GM06990 (cell line): ENCODE data around the gene CTSD.

Experiments
- DNase-seq: peaks from one replicate; pipeline ENCODE4 v3.0.0-alpha.2; 2011; ENCODE audit not compliant: insufficient read length; ENCODE audit errors: extremely low read depth
- H3K27me3 ChIP-seq: replicated peaks from 2 replicates; pipeline ENCODE4 v1.6.0; 2011; ENCODE audit warnings: low read length; ENCODE audit not compliant: control insufficient read depth, insufficient read depth
- H3K36me3 ChIP-seq: 2 replicates; pipeline ENCODE4 v1.5.1; 2011; ENCODE audit warnings: low read length; ENCODE audit not compliant: control insufficient read depth, insufficient read depth
- H3K4me3 ChIP-seq: replicated peaks from 2 replicates; pipeline ENCODE4 v1.5.1; 2011; ENCODE audit warnings: low read depth, mild to moderate bottlenecking, control low read depth, low read length
- TF ChIP-seq, protein P1 (sequence below): IDR thresholded peaks from 2 replicates; pipeline ENCODE4 v1.5.1; 2011; ENCODE audit warnings: low read length, control low read depth, mild to moderate bottlenecking, inconsistent platforms; ENCODE audit not compliant: insufficient read depth, poor library complexity, severe bottlenecking

The CTSD gene

DNA sequence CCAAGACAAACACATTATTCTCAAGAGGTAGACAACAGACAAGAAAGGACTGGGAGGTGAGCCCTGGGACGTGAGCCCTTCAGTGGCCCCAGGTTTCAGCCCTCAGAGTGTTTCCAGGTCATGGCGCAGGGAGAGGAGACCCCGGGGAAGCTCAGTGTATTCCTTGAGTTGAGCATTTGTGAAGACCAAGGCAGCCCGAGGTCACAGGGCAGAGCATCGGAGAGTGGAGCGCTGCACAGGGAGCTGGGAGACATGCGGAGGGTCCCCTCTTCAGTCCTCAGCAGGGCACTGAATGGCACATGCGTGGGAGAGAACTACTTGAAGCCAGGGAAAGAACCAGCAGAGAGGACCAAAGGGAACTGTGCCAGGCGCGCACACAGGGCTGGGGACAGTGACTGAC is 55.0 kb downstream of the CTSD start:
- Histone ChIP-seq H3K4me3 (no peak overlapping the region), H3K36me3 (no peaks in the 10 kb centered on the region), H3K27me3 (no peaks in the 10 kb centered on the region; the same call in none of the 2 replicates)
- no peak for DNase-seq
- TF ChIP-seq, protein P1, sequence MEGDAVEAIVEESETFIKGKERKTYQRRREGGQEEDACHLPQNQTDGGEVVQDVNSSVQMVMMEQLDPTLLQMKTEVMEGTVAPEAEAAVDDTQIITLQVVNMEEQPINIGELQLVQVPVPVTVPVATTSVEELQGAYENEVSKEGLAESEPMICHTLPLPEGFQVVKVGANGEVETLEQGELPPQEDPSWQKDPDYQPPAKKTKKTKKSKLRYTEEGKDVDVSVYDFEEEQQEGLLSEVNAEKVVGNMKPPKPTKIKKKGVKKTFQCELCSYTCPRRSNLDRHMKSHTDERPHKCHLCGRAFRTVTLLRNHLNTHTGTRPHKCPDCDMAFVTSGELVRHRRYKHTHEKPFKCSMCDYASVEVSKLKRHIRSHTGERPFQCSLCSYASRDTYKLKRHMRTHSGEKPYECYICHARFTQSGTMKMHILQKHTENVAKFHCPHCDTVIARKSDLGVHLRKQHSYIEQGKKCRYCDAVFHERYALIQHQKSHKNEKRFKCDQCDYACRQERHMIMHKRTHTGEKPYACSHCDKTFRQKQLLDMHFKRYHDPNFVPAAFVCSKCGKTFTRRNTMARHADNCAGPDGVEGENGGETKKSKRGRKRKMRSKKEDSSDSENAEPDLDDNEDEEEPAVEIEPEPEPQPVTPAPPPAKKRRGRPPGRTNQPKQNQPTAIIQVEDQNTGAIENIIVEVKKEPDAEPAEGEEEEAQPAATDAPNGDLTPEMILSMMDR: no peak

DNA sequence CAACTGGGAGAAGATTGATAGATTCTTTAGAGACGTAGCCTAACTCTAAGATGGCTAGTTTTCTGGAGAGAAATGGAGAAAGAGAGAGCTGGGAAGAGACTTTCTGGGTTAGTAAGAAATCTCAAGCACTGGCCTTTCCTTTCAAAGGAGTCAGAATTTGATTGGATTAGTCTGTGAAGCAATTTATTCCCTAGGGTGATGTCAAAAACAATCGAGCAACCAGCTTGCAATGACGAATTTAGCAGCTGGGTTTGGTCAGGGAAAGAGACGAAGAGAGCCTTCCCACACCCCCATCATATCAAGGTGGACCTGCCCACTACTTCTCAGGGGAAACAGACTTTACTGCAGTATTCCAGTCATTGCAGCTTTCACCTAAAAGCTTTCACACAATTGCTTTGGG is 56.0 kb downstream of the CTSD start:
- TF ChIP-seq, protein P1: no peak
- no peak for DNase-seq
- Histone ChIP-seq H3K27me3 (no peaks in the 10 kb centered on the region; the same call in none of the 2 replicates), H3K4me3 (no peak overlapping the region), H3K36me3 (no peaks in the 10 kb centered on the region)

DNA sequence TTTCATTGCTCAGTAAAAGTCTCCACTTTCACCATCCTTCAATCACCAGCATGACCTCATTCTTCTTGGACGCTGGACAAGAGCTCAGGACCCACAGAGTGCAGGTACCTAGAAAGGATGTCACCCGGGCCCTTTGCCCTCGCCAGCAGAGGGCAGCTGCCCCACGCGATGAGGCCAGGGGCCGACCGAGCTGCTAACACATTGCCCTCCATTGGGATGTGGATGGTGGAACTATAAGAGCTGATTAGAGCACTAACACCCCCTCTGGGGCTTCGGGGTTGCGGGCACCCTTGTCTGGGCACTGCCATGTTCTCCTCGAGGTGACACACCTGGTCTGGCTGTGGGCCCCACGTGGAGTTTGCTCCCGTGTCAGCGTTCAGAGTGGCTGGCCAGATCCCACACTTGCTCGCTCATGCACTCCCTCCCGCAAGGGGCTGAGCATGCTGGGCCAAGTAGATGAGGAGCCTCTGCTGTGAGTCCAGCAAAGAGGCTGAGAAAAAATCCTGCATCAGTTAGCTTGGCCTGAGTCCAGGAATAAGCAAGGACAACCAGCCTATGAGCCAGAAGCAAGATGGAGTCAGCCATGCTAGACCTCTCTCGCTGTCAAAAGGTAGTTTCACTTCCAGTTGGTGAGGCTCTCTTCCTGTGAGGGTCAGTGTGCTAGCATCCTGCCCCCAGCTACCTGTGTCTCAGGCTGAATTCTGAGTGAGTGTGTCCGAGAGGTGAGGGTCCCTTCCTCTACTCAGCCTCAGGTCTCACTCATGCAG is 56.9 kb downstream of the CTSD start:
- DNase-seq: no peak
- Histone ChIP-seq H3K36me3 (no peaks in the 10 kb centered on the region), H3K4me3 (no peak overlapping the region), H3K27me3 (no peaks in the 10 kb centered on the region; the same call in none of the 2 replicates)
- TF ChIP-seq, protein P1: peak; percentile 38

DNA sequence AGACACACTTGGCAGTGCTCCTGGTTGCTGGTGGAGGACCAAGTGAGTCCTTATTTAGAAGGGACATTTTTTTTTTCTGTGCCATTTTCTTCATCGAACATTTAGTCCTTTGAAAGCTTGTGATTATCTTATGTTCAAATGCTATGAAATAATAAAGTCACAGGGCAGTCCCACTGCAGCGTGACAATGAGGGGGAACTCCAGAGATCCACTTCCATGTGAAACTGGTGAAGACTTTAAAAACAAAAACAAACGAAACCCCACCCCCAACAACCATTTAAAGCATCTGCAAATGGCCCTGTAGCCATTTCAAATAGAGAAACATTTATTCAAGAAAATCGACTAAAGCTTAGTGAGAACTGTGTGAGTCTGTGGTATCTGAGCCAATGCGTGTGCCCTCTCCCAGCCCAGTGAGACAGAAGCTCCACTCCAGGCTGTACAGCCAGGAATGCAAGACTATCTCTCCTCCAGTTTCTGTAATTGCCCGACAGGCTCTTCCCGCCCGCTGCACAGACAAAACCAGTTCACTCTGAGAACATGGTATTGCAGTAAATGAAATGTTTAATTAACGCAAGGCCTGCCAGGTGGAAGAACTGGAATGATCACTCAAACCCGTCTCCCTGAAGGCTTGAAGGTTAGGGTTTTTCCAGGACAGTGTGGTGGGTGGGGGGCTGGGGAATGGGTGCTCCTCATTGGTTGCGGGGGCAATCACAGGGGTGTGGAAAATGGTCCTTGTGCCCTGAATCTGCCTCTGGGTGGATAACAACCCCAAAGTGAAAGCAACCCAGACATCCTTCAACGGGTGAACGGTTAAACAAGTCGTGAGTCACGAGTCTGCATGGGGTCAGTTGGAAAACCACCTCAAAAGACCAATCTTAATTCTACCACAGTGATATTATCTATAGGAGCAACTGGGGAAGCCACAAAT is 58.3 kb downstream of the CTSD start:
- Histone ChIP-seq H3K27me3 (no peaks in the 10 kb centered on the region; the same call in 1 of the 2 replicates), H3K4me3 (no peak overlapping the region), H3K36me3 (no peaks in the 10 kb centered on the region)
- no peak for DNase-seq
- TF ChIP-seq, protein P1: no peak

DNA sequence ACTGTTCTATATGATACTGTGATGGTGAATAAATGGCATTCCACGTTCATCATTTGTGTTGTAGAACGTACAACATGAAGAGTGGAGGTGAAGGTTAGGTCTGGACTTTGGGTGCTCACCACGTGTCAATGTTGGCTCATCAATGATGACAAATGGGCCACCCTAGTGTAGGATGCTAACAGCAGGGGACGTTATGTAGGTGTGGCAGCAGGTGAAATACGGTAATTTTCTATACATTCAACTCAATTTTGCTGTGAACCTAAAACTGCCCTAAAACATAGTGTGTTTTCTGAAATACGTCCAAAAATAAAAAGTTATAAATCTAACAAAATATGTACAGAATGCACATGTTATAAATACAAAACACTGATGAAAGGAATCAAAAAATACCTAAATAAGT is 60.6 kb downstream of the CTSD start:
- no peaks in the 10 kb centered on the region; the same call in 1 of the 2 replicates for H3K27me3 ChIP-seq
- TF ChIP-seq, protein P1: no peak

More for the DNA sequence above, 60.6 kb downstream of the CTSD start:
- no peak for DNase-seq
- H3K4me3 ChIP-seq: no peak overlapping the region
- H3K36me3 ChIP-seq: no peaks in the 10 kb centered on the region
